HCT116 (cell line): ENCODE results near the gene PITRM1. TPM values are rescaled to one million over a fixed set of nuclear protein-coding genes. Genes with fewer than 3 reads are reported as not detected.

ENCODE experiments used
- ATAC-seq: fragments of 200-7000 bp; cut with Tn5 transposase; 2 replicates; pipeline ENCODE4 v1.9.1; 2020; ENCODE audit warnings: mild to moderate bottlenecking, moderate library complexity
- BruUV-seq: library from RNA; stranded (reverse); fragments of 400-500 nt; replicated peaks from 2 replicates; lab custom pipeline; 2021; lab: Mats Ljungman, UMichigan
- CTCF ChIA-PET: fragments of 300-600 bp; sonication (Branson Sonifier 250); formaldehyde crosslinking; loops from one replicate; lab custom pipeline; 2021; ENCODE audit warnings: antibody characterized with exemption; lab: Charles Lee
- POLR2A ChIA-PET: fragments of 300-600, 350-600 bp; sonication (Branson Sonifier 250); formaldehyde crosslinking; loops from one replicate; lab custom pipeline; 2021; ENCODE audit warnings: antibody characterized with exemption; lab: Charles Lee
- RAD21 ChIA-PET, 2 experiments: fragments of 300-600 bp; sonication (Branson Sonifier 250); formaldehyde crosslinking; loops; one replicate each; lab custom pipeline; 2023; ENCODE audit warnings: low total read pairs in 2 of 2; ENCODE audit not compliant: uncharacterized antibody in 2 of 2, unreplicated experiment in 2 of 2, low non-redundant PET in 1 of 2; lab: Charles Lee
- DNase-seq: peaks from one replicate; pipeline ENCODE4 v3.0.0-alpha.2; 2010; ENCODE audit warnings: low read depth, low spot score
- H2AFZ ChIP-seq: fragments of 200-600 bp; shearing (Covaris generic), sonication (generic); 2 replicates; pipeline ENCODE4 v1.6.1; 2017; ENCODE audit warnings: low read depth, mixed run types, mixed read lengths, antibody characterized with exemption, low read length; ENCODE audit not compliant: poor library complexity, severe bottlenecking
- H3K27ac ChIP-seq: 2 replicates; pipeline ENCODE4 v1.5.1; 2012; ENCODE audit warnings: low read depth, low read length
- H3K27me3 ChIP-seq: fragments of 200-600 bp; sonication (generic); 2 replicates; pipeline ENCODE4 v1.6.1; 2016; ENCODE audit warnings: mixed run types, low read length, mixed read lengths; ENCODE audit not compliant: insufficient read depth
- H3K36me3 ChIP-seq, 2 experiments: fragments of 200-500 bp in 1 of 2; fragments of 200-600 bp in 1 of 2; sonication (Bioruptor generic) in 1 of 2; sonication (generic) in 1 of 2; 2 replicates each; pipeline versions ENCODE4 v1.5.1 to v1.6.1; 2014 to 2016; ENCODE audit warnings: low read length in 2 of 2, inconsistent platforms in 1 of 2, mixed read lengths in 1 of 2, mixed run types in 1 of 2; ENCODE audit not compliant: insufficient read depth in 2 of 2, control insufficient read depth in 1 of 2
- H3K4me1 ChIP-seq, 2 experiments: fragments of 200-600 bp in 1 of 2; sonication (generic) in 1 of 2; 2 replicates each; pipeline versions ENCODE4 v1.5.1 to v1.6.1; 2012 to 2017; ENCODE audit warnings: low read length in 2 of 2, inconsistent platforms in 1 of 2, mild to moderate bottlenecking in 1 of 2, mixed read lengths in 1 of 2, mixed run types in 1 of 2, moderate library complexity in 1 of 2; ENCODE audit not compliant: insufficient read depth in 2 of 2, control insufficient read depth in 1 of 2
- H3K4me2 ChIP-seq: fragments of 200-600 bp; sonication (generic); 2 replicates; pipeline ENCODE4 v1.6.1; 2017; ENCODE audit warnings: mixed run types, low read length, mixed read lengths
- H3K4me3 ChIP-seq, 2 experiments: fragments of 200-600 bp in 1 of 2; sonication (generic) in 1 of 2; replicated peaks in 1 of 2; 2 replicates each; pipeline ENCODE4 v1.5.1; 2011 to 2016; ENCODE audit warnings: low read length in 2 of 2, control low read depth in 1 of 2, low read depth in 1 of 2, mild to moderate bottlenecking in 1 of 2, mixed read lengths in 1 of 2, mixed run types in 1 of 2
- H3K79me2 ChIP-seq: fragments of 200-600 bp; sonication (generic); 2 replicates; pipeline ENCODE4 v1.6.1; 2017; ENCODE audit warnings: mild to moderate bottlenecking, mixed run types, low read length, moderate library complexity, mixed read lengths; ENCODE audit not compliant: insufficient read depth
- H3K9ac ChIP-seq: fragments of 200-600 bp; sonication (generic); 2 replicates; pipeline ENCODE4 v1.6.1; 2016; ENCODE audit warnings: low read length, mixed read lengths
- H3K9me2 ChIP-seq: fragments of 200-600 bp; sonication (generic), shearing (Covaris generic); 2 replicates; pipeline ENCODE4 v1.6.1; 2017; ENCODE audit warnings: mixed run types, mild to moderate bottlenecking, moderate library complexity; ENCODE audit not compliant: insufficient read depth
- H3K9me3 ChIP-seq, 2 experiments: fragments of 200-500 bp in 1 of 2; fragments of 200-600 bp in 1 of 2; sonication (Bioruptor generic) in 1 of 2; sonication (generic) in 1 of 2; 2 replicates each; pipeline ENCODE4 v1.6.1; 2014 to 2017; ENCODE audit warnings: low read length in 2 of 2, mixed read lengths in 2 of 2, inconsistent platforms in 1 of 2, low read depth in 1 of 2, mild to moderate bottlenecking in 1 of 2, mixed run types in 1 of 2, moderate library complexity in 1 of 2; ENCODE audit not compliant: control insufficient read depth in 1 of 2, insufficient read depth in 1 of 2
- H4K20me1 ChIP-seq: fragments of 200-600 bp; sonication (generic), shearing (Covaris generic); 2 replicates; pipeline ENCODE4 v1.6.1; 2017; ENCODE audit warnings: mixed run types, mild to moderate bottlenecking, moderate library complexity; ENCODE audit not compliant: insufficient read depth
- ATF3 ChIP-seq: IDR thresholded peaks from 2 replicates; pipeline ENCODE4 v1.6.1; 2012
- CBX3 ChIP-seq: IDR thresholded peaks from 2 replicates; pipeline ENCODE4 v1.6.1; 2012; ENCODE audit warnings: low read depth
- CEBPB ChIP-seq: IDR thresholded peaks from 2 replicates; pipeline ENCODE4 v1.6.1; 2012; ENCODE audit warnings: low read depth
- CTCF ChIP-seq, 3 experiments: fragments of 200-600 bp in 1 of 3; sonication (generic) in 1 of 3; IDR thresholded peaks in 2 of 3; conservative IDR thresholded peaks in 1 of 3; 2 replicates each; pipeline ENCODE4 v1.5.1; 2012 to 2017; ENCODE audit warnings: low read depth in 2 of 3, low read length in 2 of 3, antibody characterized with exemption in 1 of 3, borderline replicate concordance in 1 of 3, control low read depth in 1 of 3, mild to moderate bottlenecking in 1 of 3, mixed read lengths in 1 of 3, mixed run types in 1 of 3, moderate library complexity in 1 of 3; ENCODE audit not compliant: insufficient read depth in 1 of 3
- ELF1 ChIP-seq: IDR thresholded peaks from 2 replicates; pipeline ENCODE4 v1.6.1; 2012; ENCODE audit warnings: low read depth, borderline replicate concordance
- EZH2 ChIP-seq: fragments of 200-600 bp; sonication (generic); IDR thresholded peaks from 2 replicates; pipeline ENCODE4 v1.6.1; 2017; ENCODE audit warnings: antibody characterized with exemption, mixed run types
- EZH2phosphoT487 ChIP-seq: fragments of 200-600 bp; IDR thresholded peaks from 2 replicates; pipeline ENCODE4 v1.6.1; 2018; ENCODE audit warnings: antibody characterized with exemption, borderline replicate concordance
- FOSL1 ChIP-seq: IDR thresholded peaks from 2 replicates; pipeline ENCODE4 v1.6.1; 2012; ENCODE audit warnings: low read depth
- JUND ChIP-seq: IDR thresholded peaks from 2 replicates; pipeline ENCODE4 v1.6.1; 2012
- MAX ChIP-seq: IDR thresholded peaks from 2 replicates; pipeline ENCODE4 v1.6.1; 2012
- POLR2A ChIP-seq: IDR thresholded peaks from 2 replicates; pipeline ENCODE4 v1.7.0; 2011; ENCODE audit warnings: borderline replicate concordance; ENCODE audit not compliant: insufficient read depth, insufficient read length; ENCODE audit errors: extremely low read depth
- POLR2AphosphoS5 ChIP-seq: IDR thresholded peaks from 2 replicates; pipeline ENCODE4 v1.6.1; 2011; ENCODE audit warnings: mild to moderate bottlenecking, low read depth, low read length, moderate library complexity
- RAD21 ChIP-seq: IDR thresholded peaks from 2 replicates; pipeline ENCODE4 v1.6.1; 2012; ENCODE audit warnings: low read depth, mild to moderate bottlenecking
- SIN3A ChIP-seq: IDR thresholded peaks from 2 replicates; pipeline ENCODE4 v1.6.1; 2012; ENCODE audit warnings: low read depth
- SP1 ChIP-seq: IDR thresholded peaks from 2 replicates; pipeline ENCODE4 v1.6.1; 2012; ENCODE audit warnings: low read depth
- SRF ChIP-seq: IDR thresholded peaks from 2 replicates; pipeline ENCODE4 v1.6.1; 2012; ENCODE audit warnings: low read depth
- TCF7L2 ChIP-seq: IDR thresholded peaks from 2 replicates; pipeline ENCODE4 v1.7.0; 2011; ENCODE audit warnings: borderline replicate concordance, inconsistent platforms; ENCODE audit not compliant: insufficient read depth, insufficient read length; ENCODE audit errors: extremely low read depth
- ZBTB33 ChIP-seq: IDR thresholded peaks from 2 replicates; pipeline ENCODE4 v1.6.1; 2011; ENCODE audit warnings: mild to moderate bottlenecking, low read length, moderate library complexity; ENCODE audit not compliant: insufficient replicate concordance; ENCODE audit errors: extremely low read depth
- ZFX ChIP-seq: fragments of 450-650 bp; IDR thresholded peaks from 2 replicates; pipeline ENCODE4 v1.6.1; 2017
- intact Hi-C: fragments of 100-400 bp; cut with micrococcal nuclease; formaldehyde crosslinking; loops from 2 replicates; pipeline ENCODE4 v1.10.0; 2022
- total RNA-seq: library from RNA; stranded (reverse); gene quantifications from one replicate; pipeline ENCODE4 v1.2.1, GENCODE V29; 2021; ENCODE audit not compliant: unreplicated experiment

Gene PITRM1
- total RNA-seq, 1 experiment from 2014 or later = 59.5 TPM

- POLR2A ChIA-PET = no interaction called here
- H3K27ac ChIP-seq = no peak overlapping the region
- no peaks in the 10 kb centered on the region for H3K36me3 ChIP-seq
- no TSS peak for BruUV-seq
- no peaks in the 10 kb centered on the region for H3K79me2 ChIP-seq
- no peak overlapping the region for H3K9ac ChIP-seq
- peaks cover 7 to 14% of the 10 kb centered on the region in 2 experiments; a peak in 3 of 4 replicates for H3K4me1 ChIP-seq
- H3K27me3 ChIP-seq = peaks cover 2% of the 10 kb centered on the region; the same call in 1 of the 2 replicates
- no peaks in the 10 kb centered on the region for H4K20me1 ChIP-seq
- intact Hi-C loops = loop anchor here (10.0 kb wide), 2 partner anchors 1321 to 1461 kb away; no protein-coding TSS in a partner anchor
- H3K4me3 ChIP-seq = no peak overlapping the region
- H3K9me3 ChIP-seq = no peaks in the 10 kb centered on the region
- TF ChIP-seq POLR2AphosphoS5 (no peak), ZFX (no peak), EZH2phosphoT487 (no peak), CEBPB (no peak), SRF (no peak), FOSL1 (no peak), RAD21 (no peak), TCF7L2 (no peak), SP1 (no peak), EZH2 (no peak), MAX (no peak), CTCF (IDR thresholded peaks at IDR 0.05 in 2 of 3, conservative IDR thresholded peaks at IDR 0.05 in 1 of 3; ENCODE audit: borderline replicate concordance in 1 of 3, insufficient read depth in 1 of 3, low read depth in 2 of 3, low read length in 2 of 3) (no peak), POLR2A (no peak), ATF3 (no peak), CBX3 (no peak), JUND (no peak), SIN3A (no peak), ZBTB33 (no peak), ELF1 (no peak)
- TF ChIP-seq, all 23 proteins: peak for 0
- Histone ChIP-seq H3K4me2 (no peak overlapping the region), H3K9me2 (no peaks in the 10 kb centered on the region), H2AFZ (no peak overlapping the region)
- no peak for DNase-seq
- RAD21 ChIA-PET = interaction anchor here in 1 of 2 experiments (2.0 kb wide), 1 partner anchor 20 kb away, joined by 4 read pairs; no protein-coding TSS in a partner anchor
- ATAC-seq = no peak
- CTCF ChIA-PET = interaction anchor here (0.8 to 2.1 kb wide), 4 partner anchors 12 to 1577 kb away, joined by 3 to 9 read pairs (median 4); no protein-coding TSS in a partner anchor
These were observed 21.2 kb upstream of the PITRM1 start for GRCh38 chr10:3193751-3194150.
